Caco-2 (cell line): ENCODE measurements around the gene RPL35. TPM values are rescaled to one million over a fixed set of nuclear protein-coding genes. Genes with fewer than 3 reads are reported as not detected.

ENCODE experiments used
- BruUV-seq: library from RNA; stranded (reverse); fragments of 400-500 nt; replicated peaks from 2 replicates; lab custom pipeline; 2021; lab: Mats Ljungman, UMichigan
- CTCF ChIA-PET: fragments of 300-600 bp; sonication (Branson Sonifier 250); formaldehyde crosslinking; loops from one replicate; lab custom pipeline; 2022; ENCODE audit warnings: antibody characterized with exemption; lab: Charles Lee
- POLR2A ChIA-PET: fragments of 300-600 bp; sonication (Branson Sonifier 250); formaldehyde crosslinking; loops from one replicate; lab custom pipeline; 2022; ENCODE audit warnings: antibody characterized with exemption; lab: Charles Lee
- DNase-seq, 2 experiments: peaks; one replicate each; pipeline versions ENCODE4 v3.0.0 to v3.0.0-alpha.2; 2020 to 2022
- H3K27me3 ChIP-seq: replicated peaks from 2 replicates; pipeline ENCODE4 v1.6.0; 2011; ENCODE audit warnings: low read length; ENCODE audit not compliant: control insufficient read depth, insufficient read depth
- H3K36me3 ChIP-seq: 2 replicates; pipeline ENCODE4 v1.5.1; 2011; ENCODE audit warnings: low read length; ENCODE audit not compliant: control insufficient read depth, insufficient read depth
- H3K4me1 ChIP-seq: fragments of 250-450 bp; sonication (Bioruptor Pico); 2 replicates; pipeline ENCODE4 v1.5.1; 2020; ENCODE audit warnings: mild to moderate bottlenecking
- H3K4me3 ChIP-seq: 2 replicates; pipeline ENCODE4 v1.5.1; 2011; ENCODE audit warnings: low read depth, mild to moderate bottlenecking, control low read depth, low read length
- H3K9me3 ChIP-seq: fragments of 250-450 bp; sonication (Bioruptor Pico); 2 replicates; pipeline ENCODE4 v1.5.1; 2020; ENCODE audit warnings: mild to moderate bottlenecking, moderate library complexity
- H3K27ac Mint-ChIP-seq: one replicate; pipeline ENCODE4 v1.8.0; 2022; ENCODE audit warnings: mixed read lengths; ENCODE audit not compliant: unreplicated experiment
- H3K27me3 Mint-ChIP-seq: one replicate; pipeline ENCODE4 v1.8.0; 2022; ENCODE audit warnings: mixed read lengths; ENCODE audit not compliant: insufficient read depth, unreplicated experiment
- H3K36me3 Mint-ChIP-seq: one replicate; pipeline ENCODE4 v1.8.0; 2022; ENCODE audit warnings: mild to moderate bottlenecking, mixed read lengths; ENCODE audit not compliant: insufficient read depth, unreplicated experiment
- H3K4me1 Mint-ChIP-seq: one replicate; pipeline ENCODE4 v1.8.0; 2022; ENCODE audit warnings: low read depth, mixed read lengths; ENCODE audit not compliant: unreplicated experiment
- H3K4me3 Mint-ChIP-seq: one replicate; pipeline ENCODE4 v1.8.0; 2022; ENCODE audit warnings: mild to moderate bottlenecking, moderate library complexity, mixed read lengths; ENCODE audit not compliant: unreplicated experiment
- H3K9me3 Mint-ChIP-seq: one replicate; pipeline ENCODE4 v1.8.0; 2022; ENCODE audit warnings: mixed read lengths; ENCODE audit not compliant: unreplicated experiment
- CTCF ChIP-seq, 2 experiments: fragments of 200-600 bp in 1 of 2; IDR thresholded peaks; 1 replicate in 1 of 2; 2 replicates in 1 of 2; pipeline versions ENCODE4 v1.5.1 to v1.8.0; 2011 to 2022; ENCODE audit warnings: antibody characterized with exemption in 1 of 2, control low read depth in 1 of 2, inconsistent platforms in 1 of 2, low read depth in 1 of 2, low read length in 1 of 2, mild to moderate bottlenecking in 1 of 2, moderate library complexity in 1 of 2; ENCODE audit not compliant: insufficient read depth in 1 of 2, severe bottlenecking in 1 of 2, unreplicated experiment in 1 of 2
- intact Hi-C: fragments of 100-400 bp; cut with micrococcal nuclease; formaldehyde crosslinking; loops from one replicate; pipeline ENCODE4 v1.10.0; 2022; ENCODE audit not compliant: unreplicated experiment
- total RNA-seq: library from RNA; stranded (reverse); gene quantifications from 2 replicates; pipeline ENCODE4 v1.2.3, GENCODE V29; 2022

The RPL35 gene
- total RNA-seq, 1 experiment from 2014 or later: 1,528 TPM

GRCh38 chr9:124835026-124835557 is 26.7 kb downstream of the RPL35 start:
- ChIA-PET POLR2A (no interaction called here), CTCF (interaction anchor here (1.2 kb wide), 1 partner anchor 18 kb away, joined by 8 read pairs; the partner anchor contains the start of gene WDR38)
- BruUV-seq: no TSS peak
- Mint-ChIP-seq H3K9me3 (no peaks in the 10 kb centered on the region), H3K4me3 (no peak overlapping the region), H3K36me3 (no peaks in the 10 kb centered on the region), H3K4me1 (no peaks in the 10 kb centered on the region), H3K27ac (no peak overlapping the region), H3K27me3 (no peaks in the 10 kb centered on the region)
- no peak for DNase-seq
- no peak for TF ChIP-seq CTCF (IDR thresholded peaks at IDR 0.05; ENCODE audit: insufficient read depth in 1 of 2, low read depth in 1 of 2, low read length in 1 of 2, severe bottlenecking in 1 of 2, unreplicated experiment in 1 of 2)
- no peak overlapping the region for H3K4me3 ChIP-seq
- peaks cover 8% of the 10 kb centered on the region; the same call in 1 of the 2 replicates for H3K4me1 ChIP-seq
- no peaks in the 10 kb centered on the region for H3K27me3 ChIP-seq
- intact Hi-C loops: no loop called here
- no peaks in the 10 kb centered on the region for H3K36me3 ChIP-seq
- H3K9me3 ChIP-seq: no peaks in the 10 kb centered on the region

GRCh38 chr9:124834591-124834990 is 27.2 kb downstream of the RPL35 start:
- Mint-ChIP-seq H3K36me3 (no peaks in the 10 kb centered on the region), H3K4me1 (no peaks in the 10 kb centered on the region), H3K27ac (no peak overlapping the region), H3K9me3 (no peaks in the 10 kb centered on the region), H3K27me3 (no peaks in the 10 kb centered on the region), H3K4me3 (no peak overlapping the region)
- Histone ChIP-seq H3K27me3 (no peaks in the 10 kb centered on the region), H3K36me3 (no peaks in the 10 kb centered on the region), H3K4me3 (no peak overlapping the region), H3K4me1 (peaks cover 8% of the 10 kb centered on the region; the same call in 1 of the 2 replicates), H3K9me3 (no peaks in the 10 kb centered on the region)
- intact Hi-C loops: no loop called here
- no TSS peak for BruUV-seq
- POLR2A ChIA-PET: no interaction called here
- no peak for TF ChIP-seq CTCF (IDR thresholded peaks at IDR 0.05; ENCODE audit: insufficient read depth in 1 of 2, low read depth in 1 of 2, low read length in 1 of 2, severe bottlenecking in 1 of 2, unreplicated experiment in 1 of 2)
- no peak for DNase-seq
- CTCF ChIA-PET: interaction anchor here (1.2 kb wide), 1 partner anchor 18 kb away, joined by 8 read pairs; the partner anchor contains the start of gene WDR38

GRCh38 chr9:124831642-124832364 is 30.0 kb downstream of the RPL35 start:
- Mint-ChIP-seq H3K4me3 (no peak overlapping the region), H3K36me3 (no peaks in the 10 kb centered on the region), H3K4me1 (no peaks in the 10 kb centered on the region), H3K27ac (no peak overlapping the region), H3K27me3 (no peaks in the 10 kb centered on the region), H3K9me3 (no peaks in the 10 kb centered on the region)
- BruUV-seq: no TSS peak
- no peaks in the 10 kb centered on the region for H3K9me3 ChIP-seq
- DNase-seq: no peak
- H3K4me1 ChIP-seq: peaks cover 8% of the 10 kb centered on the region; the same call in 1 of the 2 replicates
- POLR2A ChIA-PET: no interaction called here
- H3K27me3 ChIP-seq: no peaks in the 10 kb centered on the region
- intact Hi-C loops: no loop called here
- CTCF ChIA-PET: no interaction called here
- no peak overlapping the region for H3K4me3 ChIP-seq
- H3K36me3 ChIP-seq: no peaks in the 10 kb centered on the region
- no peak for TF ChIP-seq CTCF (IDR thresholded peaks at IDR 0.05; ENCODE audit: insufficient read depth in 1 of 2, low read depth in 1 of 2, low read length in 1 of 2, severe bottlenecking in 1 of 2, unreplicated experiment in 1 of 2)
